ENCODE measurements around the gene ADAMTS16.

The ADAMTS16 gene

GRCh38 chr5:5339257-5339656 is 199.1 kb downstream of the ADAMTS16 start:
- no peak for DNase-seq (ENCODE audit: low read depth in 1 of 2, low spot score in 1 of 2)

- no peak for DNase-seq (ENCODE audit: low read depth in 1 of 2, low spot score in 1 of 2)
These were observed 200.1 kb downstream of the ADAMTS16 start for GRCh38 chr5:5340206-5340729.

GRCh38 chr5:5341531-5342292 is 201.6 kb downstream of the ADAMTS16 start:
- DNase-seq (ENCODE audit: low read depth in 1 of 2, low spot score in 1 of 2) = no peak

- DNase-seq (ENCODE audit: low read depth in 1 of 2, low spot score in 1 of 2) = no peak
These were observed 202.7 kb downstream of the ADAMTS16 start for GRCh38 chr5:5342784-5343183.

- DNase-seq (ENCODE audit: low read depth in 1 of 2, low spot score in 1 of 2) = no peak
These were observed 203.4 kb downstream of the ADAMTS16 start for GRCh38 chr5:5343568-5343967.

- no peak for DNase-seq (ENCODE audit: low read depth in 1 of 2, low spot score in 1 of 2)
These were observed 204.0 kb downstream of the ADAMTS16 start for GRCh38 chr5:5344051-5344571.

GRCh38 chr5:5344606-5345005 is 204.5 kb downstream of the ADAMTS16 start:
- no peak for DNase-seq (ENCODE audit: low read depth in 1 of 2, low spot score in 1 of 2)

- DNase-seq (ENCODE audit: low read depth in 1 of 2, low spot score in 1 of 2) = no peak
These were observed 207.3 kb downstream of the ADAMTS16 start for GRCh38 chr5:5347442-5347841.

- no peak for DNase-seq (ENCODE audit: low read depth in 1 of 2, low spot score in 1 of 2)
These were observed 208.0 kb downstream of the ADAMTS16 start for GRCh38 chr5:5348135-5348534.

- DNase-seq (ENCODE audit: low read depth in 1 of 2, low spot score in 1 of 2) = no peak
These were observed 208.4 kb downstream of the ADAMTS16 start for GRCh38 chr5:5348576-5348975.

GRCh38 chr5:5350101-5350500 is 210.0 kb downstream of the ADAMTS16 start:
- no peak for DNase-seq (ENCODE audit: low read depth in 1 of 2, low spot score in 1 of 2)

- DNase-seq (ENCODE audit: low read depth in 1 of 2, low spot score in 1 of 2) = no peak
These were observed 211.3 kb downstream of the ADAMTS16 start for GRCh38 chr5:5351288-5351979.

- no peak for DNase-seq (ENCODE audit: low read depth in 1 of 2, low spot score in 1 of 2)
These were observed 212.5 kb downstream of the ADAMTS16 start for GRCh38 chr5:5352675-5353074.

- DNase-seq (ENCODE audit: low read depth in 1 of 2, low spot score in 1 of 2) = no peak
These were observed 213.6 kb downstream of the ADAMTS16 start for GRCh38 chr5:5353681-5354080.

- no peak for DNase-seq (ENCODE audit: low read depth in 1 of 2, low spot score in 1 of 2)
These were observed 216.6 kb downstream of the ADAMTS16 start for GRCh38 chr5:5356765-5357164.

- no peak for DNase-seq (ENCODE audit: low read depth in 1 of 2, low spot score in 1 of 2)
These were observed 219.5 kb downstream of the ADAMTS16 start for GRCh38 chr5:5359618-5360017.

- no peak for DNase-seq (ENCODE audit: low read depth in 1 of 2, low spot score in 1 of 2)
These were observed 220.3 kb downstream of the ADAMTS16 start for GRCh38 chr5:5360363-5360940.

- DNase-seq (ENCODE audit: low read depth in 1 of 2, low spot score in 1 of 2) = no peak
These were observed 220.9 kb downstream of the ADAMTS16 start for GRCh38 chr5:5360941-5361520.

- no peak for DNase-seq (ENCODE audit: low read depth in 1 of 2, low spot score in 1 of 2)
These were observed 222.9 kb downstream of the ADAMTS16 start for GRCh38 chr5:5363045-5363444.

GRCh38 chr5:5364932-5365331 is 224.8 kb downstream of the ADAMTS16 start:
- DNase-seq (ENCODE audit: low read depth in 1 of 2, low spot score in 1 of 2) = no peak

- DNase-seq (ENCODE audit: low read depth in 1 of 2, low spot score in 1 of 2) = no peak
These were observed 227.6 kb downstream of the ADAMTS16 start for GRCh38 chr5:5367739-5368138.
